PFSK-1 (cell line): ENCODE measurements around the gene MIOS.

Experiments used
- FOXP2 ChIP-seq: optimal IDR thresholded peaks from 2 replicates; pipeline ENCODE3; 2011; ENCODE audit warnings: borderline replicate concordance, control low read depth, inconsistent platforms; ENCODE audit not compliant: insufficient read depth; ENCODE audit errors: extremely low read length, extremely low read depth
- POLR2AphosphoS5 ChIP-seq: IDR thresholded peaks from 2 replicates; pipeline ENCODE4 v1.6.1; 2012; ENCODE audit warnings: low read depth, mild to moderate bottlenecking, control low read depth, low read length, moderate library complexity
- TF ChIP-seq, protein P1 (sequence below), 2 experiments: IDR thresholded peaks; 2 replicates each; pipeline versions ENCODE4 v1.6.1 to v1.8.0; 2011 to 2012; ENCODE audit warnings: low read depth in 2 of 2, low read length in 2 of 2, control low read depth in 1 of 2, inconsistent platforms in 1 of 2, mild to moderate bottlenecking in 1 of 2, moderate library complexity in 1 of 2; ENCODE audit not compliant: insufficient read depth in 1 of 2

DNA sequence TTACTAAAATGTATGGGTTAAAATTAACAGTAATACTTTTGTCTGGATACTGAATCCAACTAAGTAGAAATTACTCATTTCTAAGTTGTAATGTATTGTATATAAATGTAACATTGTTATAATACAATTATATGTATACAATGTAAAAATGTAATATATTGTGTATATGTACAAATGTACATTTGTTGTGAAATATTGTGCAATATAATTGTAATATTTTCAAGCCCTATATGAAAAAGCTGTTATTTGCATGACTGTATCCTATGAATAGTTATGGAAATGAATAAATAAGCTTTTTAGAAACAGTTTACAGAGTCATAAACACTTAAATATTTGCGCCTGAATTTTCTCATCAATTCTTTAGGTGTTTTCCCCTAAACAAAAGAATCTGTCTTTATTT, 53.6 kb downstream of the MIOS start:
- TF ChIP-seq FOXP2, result no peak
- TF ChIP-seq POLR2AphosphoS5, result no peak
- TF ChIP-seq, protein P1, sequence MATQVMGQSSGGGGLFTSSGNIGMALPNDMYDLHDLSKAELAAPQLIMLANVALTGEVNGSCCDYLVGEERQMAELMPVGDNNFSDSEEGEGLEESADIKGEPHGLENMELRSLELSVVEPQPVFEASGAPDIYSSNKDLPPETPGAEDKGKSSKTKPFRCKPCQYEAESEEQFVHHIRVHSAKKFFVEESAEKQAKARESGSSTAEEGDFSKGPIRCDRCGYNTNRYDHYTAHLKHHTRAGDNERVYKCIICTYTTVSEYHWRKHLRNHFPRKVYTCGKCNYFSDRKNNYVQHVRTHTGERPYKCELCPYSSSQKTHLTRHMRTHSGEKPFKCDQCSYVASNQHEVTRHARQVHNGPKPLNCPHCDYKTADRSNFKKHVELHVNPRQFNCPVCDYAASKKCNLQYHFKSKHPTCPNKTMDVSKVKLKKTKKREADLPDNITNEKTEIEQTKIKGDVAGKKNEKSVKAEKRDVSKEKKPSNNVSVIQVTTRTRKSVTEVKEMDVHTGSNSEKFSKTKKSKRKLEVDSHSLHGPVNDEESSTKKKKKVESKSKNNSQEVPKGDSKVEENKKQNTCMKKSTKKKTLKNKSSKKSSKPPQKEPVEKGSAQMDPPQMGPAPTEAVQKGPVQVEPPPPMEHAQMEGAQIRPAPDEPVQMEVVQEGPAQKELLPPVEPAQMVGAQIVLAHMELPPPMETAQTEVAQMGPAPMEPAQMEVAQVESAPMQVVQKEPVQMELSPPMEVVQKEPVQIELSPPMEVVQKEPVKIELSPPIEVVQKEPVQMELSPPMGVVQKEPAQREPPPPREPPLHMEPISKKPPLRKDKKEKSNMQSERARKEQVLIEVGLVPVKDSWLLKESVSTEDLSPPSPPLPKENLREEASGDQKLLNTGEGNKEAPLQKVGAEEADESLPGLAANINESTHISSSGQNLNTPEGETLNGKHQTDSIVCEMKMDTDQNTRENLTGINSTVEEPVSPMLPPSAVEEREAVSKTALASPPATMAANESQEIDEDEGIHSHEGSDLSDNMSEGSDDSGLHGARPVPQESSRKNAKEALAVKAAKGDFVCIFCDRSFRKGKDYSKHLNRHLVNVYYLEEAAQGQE (IDR thresholded peaks at IDR 0.05; ENCODE audit: insufficient read depth in 1 of 2, low read depth in 2 of 2, low read length in 2 of 2), result no peak
